Right lobe of liver (tissue), 4 donors: ENCODE data around the gene PRRC1.

ENCODE experiments used
- POLR2A ChIP-seq: fragments of 450-650 bp; IDR thresholded peaks from one replicate; pipeline ENCODE4 v1.6.1; 2017; ENCODE audit warnings: antibody characterized with exemption, mild to moderate bottlenecking
- TF ChIP-seq, protein P1 (sequence below), 4 donors: fragments of 200-600 bp in 3 of 4; fragments of 450-650 bp in 1 of 4; IDR thresholded peaks; one replicate each; pipeline versions ENCODE4 v1.5.1 to v1.8.0; 2016 to 2022; ENCODE audit warnings: antibody characterized with exemption in 4 of 4, mild to moderate bottlenecking in 2 of 4
- donor health status: DM: no; HTN: no; CAD: no.
- donor health status: DM: no; HTN: no; CAD: no.
- donor health status: DM: no; HTN: yes; CAD: no.

- TF ChIP-seq, protein P1, sequence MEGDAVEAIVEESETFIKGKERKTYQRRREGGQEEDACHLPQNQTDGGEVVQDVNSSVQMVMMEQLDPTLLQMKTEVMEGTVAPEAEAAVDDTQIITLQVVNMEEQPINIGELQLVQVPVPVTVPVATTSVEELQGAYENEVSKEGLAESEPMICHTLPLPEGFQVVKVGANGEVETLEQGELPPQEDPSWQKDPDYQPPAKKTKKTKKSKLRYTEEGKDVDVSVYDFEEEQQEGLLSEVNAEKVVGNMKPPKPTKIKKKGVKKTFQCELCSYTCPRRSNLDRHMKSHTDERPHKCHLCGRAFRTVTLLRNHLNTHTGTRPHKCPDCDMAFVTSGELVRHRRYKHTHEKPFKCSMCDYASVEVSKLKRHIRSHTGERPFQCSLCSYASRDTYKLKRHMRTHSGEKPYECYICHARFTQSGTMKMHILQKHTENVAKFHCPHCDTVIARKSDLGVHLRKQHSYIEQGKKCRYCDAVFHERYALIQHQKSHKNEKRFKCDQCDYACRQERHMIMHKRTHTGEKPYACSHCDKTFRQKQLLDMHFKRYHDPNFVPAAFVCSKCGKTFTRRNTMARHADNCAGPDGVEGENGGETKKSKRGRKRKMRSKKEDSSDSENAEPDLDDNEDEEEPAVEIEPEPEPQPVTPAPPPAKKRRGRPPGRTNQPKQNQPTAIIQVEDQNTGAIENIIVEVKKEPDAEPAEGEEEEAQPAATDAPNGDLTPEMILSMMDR (IDR thresholded peaks at IDR 0.05): no peak
- TF ChIP-seq POLR2A: no peak
Measured at GRCh38 chr5:127580731-127581130, 63.3 kb downstream of the PRRC1 start.
